GM12878 (cell line): ENCODE results near the gene GREB1. TPM values are rescaled to one million over a fixed set of nuclear protein-coding genes. Genes with fewer than 3 reads are reported as not detected.

Experiments used
- ATAC-seq: fragments of 200-7000 bp; cut with Tn5 transposase; 3 replicates; pipeline ENCODE4 v1.9.1; 2020; ENCODE audit warnings: mild to moderate bottlenecking, moderate library complexity
- BruUV-seq: library from RNA; stranded (reverse); fragments of 400-500 nt; replicated peaks from 2 replicates; lab custom pipeline; 2021; lab: Mats Ljungman, UMichigan
- CTCF ChIA-PET: fragments of 300-600 bp; sonication (Branson Sonifier 250); formaldehyde crosslinking; extraction: SDS; loops from one replicate; lab custom pipeline; 2021; ENCODE audit warnings: inconsistent platforms; lab: Yijun Ruan, JAX
- POLR2A ChIA-PET: fragments of 350-600 bp; formaldehyde crosslinking; extraction: SDS; loops from one replicate; lab custom pipeline; 2021; ENCODE audit warnings: inconsistent platforms; lab: Charles Lee
- RAD21 ChIA-PET: fragments of 300-600 bp; sonication (Branson Sonifier 250); formaldehyde crosslinking; loops from one replicate; lab custom pipeline; 2023; ENCODE audit warnings: antibody characterized with exemption; ENCODE audit not compliant: unreplicated experiment; lab: Charles Lee
- SMC1A ChIA-PET: fragments of 300-600 bp; sonication (Branson Sonifier 250); formaldehyde crosslinking; loops from one replicate; lab custom pipeline; 2023; ENCODE audit not compliant: unreplicated experiment, uncharacterized antibody; lab: Charles Lee
- DNase-seq: peaks from one replicate; pipeline ENCODE4 v3.0.0-alpha.2; 2011; ENCODE audit warnings: low read depth, low spot score
- FAIRE-seq: peaks from 3 replicates; lab custom pipeline; 2011; peaks lifted over from hg19 to GRCh38; lab: Jason Lieb, UNC
- H2AFZ ChIP-seq: 2 replicates; pipeline ENCODE4 v1.6.0; 2011; ENCODE audit warnings: low read depth, low read length, control low read depth; ENCODE audit not compliant: control insufficient read depth
- H3K27ac ChIP-seq: 2 replicates; pipeline ENCODE4 v1.5.1; 2011; ENCODE audit warnings: control low read depth; ENCODE audit not compliant: control insufficient read depth, insufficient read depth
- H3K27me3 ChIP-seq, 2 experiments: replicated peaks in 1 of 2; 2 replicates each; pipeline versions ENCODE4 v1.6.0 to v1.6.1; 2011; ENCODE audit warnings: low read length in 1 of 2; ENCODE audit not compliant: control insufficient read depth in 2 of 2, insufficient read depth in 2 of 2
- H3K36me3 ChIP-seq, 2 experiments: 2 replicates each; pipeline ENCODE4 v1.5.1; 2011; ENCODE audit warnings: low read length in 1 of 2; ENCODE audit not compliant: control insufficient read depth in 2 of 2, insufficient read depth in 2 of 2
- H3K4me1 ChIP-seq: 2 replicates; pipeline ENCODE4 v1.6.1; 2011; ENCODE audit warnings: mild to moderate bottlenecking, low read length, moderate library complexity, mixed read lengths; ENCODE audit not compliant: control insufficient read depth, insufficient read depth
- H3K4me2 ChIP-seq: 2 replicates; pipeline ENCODE4 v1.6.0; 2011; ENCODE audit warnings: control low read depth; ENCODE audit not compliant: control insufficient read depth, insufficient read depth
- H3K4me3 ChIP-seq: fragments of 200-600 bp; sonication (generic); 2 replicates; pipeline ENCODE4 v1.5.1; 2016
- H3K79me2 ChIP-seq: 2 replicates; pipeline ENCODE4 v1.6.0; 2011; ENCODE audit warnings: low read length; ENCODE audit not compliant: control insufficient read depth, insufficient read depth
- H3K9ac ChIP-seq: 2 replicates; pipeline ENCODE4 v1.8.0; 2011; ENCODE audit warnings: low read length, control low read depth, mixed read lengths; ENCODE audit not compliant: control insufficient read depth, insufficient read depth
- H3K9me3 ChIP-seq: replicated peaks from 3 replicates; pipeline ENCODE4 v1.5.1; 2011; ENCODE audit warnings: mild to moderate bottlenecking, low read length; ENCODE audit not compliant: control insufficient read depth, insufficient read depth
- H4K20me1 ChIP-seq: 2 replicates; pipeline ENCODE4 v1.6.0; 2011; ENCODE audit not compliant: control insufficient read depth, insufficient read depth
- CREB1 ChIP-seq: IDR thresholded peaks from 2 replicates; pipeline ENCODE4 v1.6.1; 2012; ENCODE audit warnings: low read depth, mild to moderate bottlenecking, inconsistent platforms
- EGR1 ChIP-seq, 2 experiments: IDR thresholded peaks; 1 replicate in 1 of 2; 2 replicates in 1 of 2; pipeline ENCODE4 v1.6.1; 2011 to 2012; ENCODE audit warnings: low read depth in 2 of 2, low read length in 2 of 2, borderline replicate concordance in 1 of 2, mild to moderate bottlenecking in 1 of 2, moderate library complexity in 1 of 2
- EP300 ChIP-seq, 2 experiments: fragments of 150-350 bp in 1 of 2; IDR thresholded peaks; 2 replicates each; pipeline ENCODE4 v1.6.1; 2011 to 2012; ENCODE audit warnings: low read depth in 2 of 2, low read length in 2 of 2, borderline replicate concordance in 1 of 2, improper control_type of control experiment in 1 of 2, inconsistent platforms in 1 of 2; ENCODE audit not compliant: control insufficient read depth in 1 of 2
- FOXK2 ChIP-seq: fragments of 450-650 bp; IDR thresholded peaks from 2 replicates; pipeline ENCODE4 v1.6.1; 2017; ENCODE audit warnings: mild to moderate bottlenecking, moderate library complexity
- IKZF2 ChIP-seq, 2 experiments: fragments of 450-650 bp; IDR thresholded peaks; 2 replicates each; pipeline ENCODE4 v1.6.1; 2017; ENCODE audit warnings: mild to moderate bottlenecking in 2 of 2, moderate library complexity in 2 of 2
- KDM1A ChIP-seq: fragments of 200-600 bp; sonication (generic); IDR thresholded peaks from 2 replicates; pipeline ENCODE4 v1.6.1; 2016; ENCODE audit warnings: borderline replicate concordance
- NFYA ChIP-seq: IDR thresholded peaks from 2 replicates; pipeline ENCODE4 v1.6.1; 2011; ENCODE audit warnings: low read depth, mild to moderate bottlenecking, low read length, improper control_type of control experiment, borderline replicate concordance
- NFYB ChIP-seq: IDR thresholded peaks from 2 replicates; pipeline ENCODE4 v1.6.1; 2011; ENCODE audit warnings: low read depth, mild to moderate bottlenecking, low read length, improper control_type of control experiment, moderate library complexity; ENCODE audit not compliant: insufficient read depth
- SMAD1 ChIP-seq: fragments of 450-650 bp; IDR thresholded peaks from 2 replicates; pipeline ENCODE4 v1.6.1; 2018; ENCODE audit warnings: mild to moderate bottlenecking, low read depth; ENCODE audit not compliant: partially characterized antibody
- USF1 ChIP-seq: IDR thresholded peaks from 2 replicates; pipeline ENCODE4 v1.6.1; 2011; ENCODE audit warnings: borderline replicate concordance, low read depth, mild to moderate bottlenecking, moderate library complexity, mixed read lengths, low read length; ENCODE audit not compliant: insufficient read depth; ENCODE audit errors: extremely low read length
- WGBS: methylation state at CpG from one replicate; pipeline ENCODE4 v1.1.6; 2016; ENCODE audit warnings: low lambda C conversion rate; ENCODE audit not compliant: insufficient replicate concordance, insufficient coverage; ENCODE audit errors: missing lambda C conversion rate; 5-methylcytosine and 5-hydroxymethylcytosine counted together
- in situ Hi-C: fragments of 300-500 bp; cut with MboI; formaldehyde crosslinking; loops from 9 replicates; pipeline ENCODE4 v1.14.3; 2018; ENCODE audit warnings: mixed read lengths
- intact Hi-C: fragments of 100-400 bp; cut with micrococcal nuclease; formaldehyde crosslinking; loops from one replicate; pipeline ENCODE4 v1.14.2; 2022; ENCODE audit not compliant: unreplicated experiment
- polyA plus RNA-seq, 11 experiments: library from polyadenylated mRNA; depleted of rRNA in 4 of 11; unstranded in 6 of 11; stranded (reverse) in 5 of 11; fragments of >200 nt; fragmentation: Nextera tagmentation in 4 of 11; fragmentation: Illumina TruSeq in 1 of 11; extraction: Ambion mirVana in 4 of 11; extraction: Trizol in 1 of 11; gene quantifications; 1 replicate in 1 of 11; 2 replicates in 10 of 11; pipeline versions ENCODE4 v1.2.1 to v1.2.3, GENCODE V29; 2011 to 2016; ENCODE audit warnings: inconsistent platforms in 2 of 11, missing spikeins in 2 of 11, low read depth in 1 of 11
- total RNA-seq, 4 experiments: library from RNA; depleted of rRNA in 3 of 4; stranded (reverse); fragments of >200 nt in 3 of 4; fragmentation: Illumina TruSeq in 1 of 4; extraction: Trizol in 1 of 4; gene quantifications; 2 replicates each; pipeline versions ENCODE4 v1.2.1 to v1.2.3, GENCODE V29; 2013 to 2021
- TF ChIP-seq, protein P1 (sequence below): fragments of 450-650 bp; IDR thresholded peaks from 2 replicates; pipeline ENCODE4 v1.6.1; 2016; ENCODE audit warnings: mild to moderate bottlenecking
- TF ChIP-seq, protein P2 (sequence below): fragments of 450-650 bp; formaldehyde crosslinking; IDR thresholded peaks from 2 replicates; pipeline ENCODE4 v1.5.0; 2022; ENCODE audit warnings: mild to moderate bottlenecking, missing genetic modification characterization
- TF ChIP-seq, protein P3 (sequence below): fragments of 450-650 bp; IDR thresholded peaks from 2 replicates; pipeline ENCODE4 v1.6.1; 2017; ENCODE audit warnings: mild to moderate bottlenecking, moderate library complexity

The GREB1 gene
- total and polyA plus RNA-seq, 10 of the 15 experiments (the other 5 are each of a cell fraction or from before 2014, with no cell fraction given) = 0.09 to 2.1 (median 0.37) TPM; not detected in 1

DNA sequence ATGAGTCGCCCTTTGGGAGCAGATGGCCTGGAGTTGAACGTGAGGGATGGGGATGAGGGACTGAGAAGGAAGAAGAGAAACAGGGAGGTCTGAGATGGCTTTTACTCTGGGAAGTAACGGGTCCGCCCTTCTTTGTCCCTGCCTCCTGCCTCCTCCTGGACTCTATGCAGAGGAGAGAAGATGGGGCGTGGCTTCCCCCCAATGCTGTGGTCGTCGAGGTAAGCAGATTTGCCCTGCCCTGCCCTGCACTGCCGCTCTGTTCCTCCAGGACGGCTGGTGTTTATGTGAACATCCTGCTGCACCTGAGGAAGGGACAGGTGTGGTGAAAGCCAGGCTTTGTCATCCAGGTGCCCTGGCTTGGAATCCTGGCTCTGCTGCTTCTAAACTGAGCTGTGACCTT is 149.6 kb downstream of the GREB1 start:
- ATAC-seq (no peak), DNase-seq (no peak), FAIRE-seq (no peak)
- H3K4me2 ChIP-seq = no peak overlapping the region
- ChIA-PET CTCF (interaction anchor here (0.6 to 2.8 kb wide), 7 partner anchors 10 to 101 kb away, joined by 3 to 14 read pairs (median 3); no protein-coding TSS in a partner anchor), RAD21 (no interaction called here), POLR2A (no interaction called here), SMC1A (interaction anchor here (1.6 kb wide), 1 partner anchor 99 kb away, joined by 4 read pairs; no protein-coding TSS in a partner anchor)
- no peaks in the 10 kb centered on the region for H3K9me3 ChIP-seq
- 0 out of 2 replicates have a peak, but pooled peaks cover 4% of the 10 kb centered on the region for H3K4me1 ChIP-seq
- H3K27me3 ChIP-seq = peaks cover 4 to 5% of the 10 kb centered on the region in 2 experiments; a peak in 3 of 4 replicates
- H3K9ac ChIP-seq = no peak overlapping the region
- no peak overlapping the region for H3K27ac ChIP-seq
- WGBS = 11% methylated on average over 7 of the region's 9 CpGs
- no TSS peak for BruUV-seq
- H2AFZ ChIP-seq = no peak overlapping the region
- no peaks in the 10 kb centered on the region for H4K20me1 ChIP-seq
- intact Hi-C loops (loop anchor here (2.0 kb wide), 1 partner anchor 205 kb away; no protein-coding TSS in a partner anchor), in situ Hi-C loops (no loop called here)
- H3K4me3 ChIP-seq = no peak overlapping the region
- no peaks in the 10 kb centered on the region for H3K79me2 ChIP-seq
- TF ChIP-seq NFYB (no peak), EP300 (IDR thresholded peaks at IDR 0.05; ENCODE audit: borderline replicate concordance in 1 of 2, control insufficient read depth in 1 of 2, low read depth in 2 of 2, low read length in 2 of 2) (no peak), CREB1 (no peak), FOXK2 (no peak), USF1 (no peak), EGR1 (IDR thresholded peaks at IDR 0.05; ENCODE audit: borderline replicate concordance in 1 of 2, low read depth in 2 of 2, low read length in 2 of 2) (no peak), NFYA (no peak), KDM1A (no peak), IKZF2 (IDR thresholded peaks at IDR 0.05) (no peak), SMAD1 (no peak)
- TF ChIP-seq, protein P1, sequence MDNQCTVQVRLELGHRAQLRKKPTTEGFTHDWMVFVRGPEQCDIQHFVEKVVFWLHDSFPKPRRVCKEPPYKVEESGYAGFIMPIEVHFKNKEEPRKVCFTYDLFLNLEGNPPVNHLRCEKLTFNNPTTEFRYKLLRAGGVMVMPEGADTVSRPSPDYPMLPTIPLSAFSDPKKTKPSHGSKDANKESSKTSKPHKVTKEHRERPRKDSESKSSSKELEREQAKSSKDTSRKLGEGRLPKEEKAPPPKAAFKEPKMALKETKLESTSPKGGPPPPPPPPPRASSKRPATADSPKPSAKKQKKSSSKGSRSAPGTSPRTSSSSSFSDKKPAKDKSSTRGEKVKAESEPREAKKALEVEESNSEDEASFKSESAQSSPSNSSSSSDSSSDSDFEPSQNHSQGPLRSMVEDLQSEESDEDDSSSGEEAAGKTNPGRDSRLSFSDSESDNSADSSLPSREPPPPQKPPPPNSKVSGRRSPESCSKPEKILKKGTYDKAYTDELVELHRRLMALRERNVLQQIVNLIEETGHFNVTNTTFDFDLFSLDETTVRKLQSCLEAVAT = no peak
- TF ChIP-seq, protein P2, sequence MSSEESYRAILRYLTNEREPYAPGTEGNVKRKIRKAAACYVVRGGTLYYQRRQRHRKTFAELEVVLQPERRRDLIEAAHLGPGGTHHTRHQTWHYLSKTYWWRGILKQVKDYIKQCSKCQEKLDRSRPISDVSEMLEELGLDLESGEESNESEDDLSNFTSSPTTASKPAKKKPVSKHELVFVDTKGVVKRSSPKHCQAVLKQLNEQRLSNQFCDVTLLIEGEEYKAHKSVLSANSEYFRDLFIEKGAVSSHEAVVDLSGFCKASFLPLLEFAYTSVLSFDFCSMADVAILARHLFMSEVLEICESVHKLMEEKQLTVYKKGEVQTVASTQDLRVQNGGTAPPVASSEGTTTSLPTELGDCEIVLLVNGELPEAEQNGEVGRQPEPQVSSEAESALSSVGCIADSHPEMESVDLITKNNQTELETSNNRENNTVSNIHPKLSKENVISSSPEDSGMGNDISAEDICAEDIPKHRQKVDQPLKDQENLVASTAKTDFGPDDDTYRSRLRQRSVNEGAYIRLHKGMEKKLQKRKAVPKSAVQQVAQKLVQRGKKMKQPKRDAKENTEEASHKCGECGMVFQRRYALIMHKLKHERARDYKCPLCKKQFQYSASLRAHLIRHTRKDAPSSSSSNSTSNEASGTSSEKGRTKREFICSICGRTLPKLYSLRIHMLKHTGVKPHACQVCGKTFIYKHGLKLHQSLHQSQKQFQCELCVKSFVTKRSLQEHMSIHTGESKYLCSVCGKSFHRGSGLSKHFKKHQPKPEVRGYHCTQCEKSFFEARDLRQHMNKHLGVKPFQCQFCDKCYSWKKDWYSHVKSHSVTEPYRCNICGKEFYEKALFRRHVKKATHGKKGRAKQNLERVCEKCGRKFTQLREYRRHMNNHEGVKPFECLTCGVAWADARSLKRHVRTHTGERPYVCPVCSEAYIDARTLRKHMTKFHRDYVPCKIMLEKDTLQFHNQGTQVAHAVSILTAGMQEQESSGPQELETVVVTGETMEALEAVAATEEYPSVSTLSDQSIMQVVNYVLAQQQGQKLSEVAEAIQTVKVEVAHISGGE (CRISPR knock-in tag) = no peak
- TF ChIP-seq, protein P3, sequence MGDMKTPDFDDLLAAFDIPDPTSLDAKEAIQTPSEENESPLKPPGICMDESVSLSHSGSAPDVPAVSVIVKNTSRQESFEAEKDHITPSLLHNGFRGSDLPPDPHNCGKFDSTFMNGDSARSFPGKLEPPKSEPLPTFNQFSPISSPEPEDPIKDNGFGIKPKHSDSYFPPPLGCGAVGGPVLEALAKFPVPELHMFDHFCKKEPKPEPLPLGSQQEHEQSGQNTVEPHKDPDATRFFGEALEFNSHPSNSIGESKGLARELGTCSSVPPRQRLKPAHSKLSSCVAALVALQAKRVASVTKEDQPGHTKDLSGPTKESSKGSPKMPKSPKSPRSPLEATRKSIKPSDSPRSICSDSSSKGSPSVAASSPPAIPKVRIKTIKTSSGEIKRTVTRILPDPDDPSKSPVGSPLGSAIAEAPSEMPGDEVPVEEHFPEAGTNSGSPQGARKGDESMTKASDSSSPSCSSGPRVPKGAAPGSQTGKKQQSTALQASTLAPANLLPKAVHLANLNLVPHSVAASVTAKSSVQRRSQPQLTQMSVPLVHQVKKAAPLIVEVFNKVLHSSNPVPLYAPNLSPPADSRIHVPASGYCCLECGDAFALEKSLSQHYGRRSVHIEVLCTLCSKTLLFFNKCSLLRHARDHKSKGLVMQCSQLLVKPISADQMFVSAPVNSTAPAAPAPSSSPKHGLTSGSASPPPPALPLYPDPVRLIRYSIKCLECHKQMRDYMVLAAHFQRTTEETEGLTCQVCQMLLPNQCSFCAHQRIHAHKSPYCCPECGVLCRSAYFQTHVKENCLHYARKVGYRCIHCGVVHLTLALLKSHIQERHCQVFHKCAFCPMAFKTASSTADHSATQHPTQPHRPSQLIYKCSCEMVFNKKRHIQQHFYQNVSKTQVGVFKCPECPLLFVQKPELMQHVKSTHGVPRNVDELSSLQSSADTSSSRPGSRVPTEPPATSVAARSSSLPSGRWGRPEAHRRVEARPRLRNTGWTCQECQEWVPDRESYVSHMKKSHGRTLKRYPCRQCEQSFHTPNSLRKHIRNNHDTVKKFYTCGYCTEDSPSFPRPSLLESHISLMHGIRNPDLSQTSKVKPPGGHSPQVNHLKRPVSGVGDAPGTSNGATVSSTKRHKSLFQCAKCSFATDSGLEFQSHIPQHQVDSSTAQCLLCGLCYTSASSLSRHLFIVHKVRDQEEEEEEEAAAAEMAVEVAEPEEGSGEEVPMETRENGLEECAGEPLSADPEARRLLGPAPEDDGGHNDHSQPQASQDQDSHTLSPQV = no peak
- no peaks in the 10 kb centered on the region for H3K36me3 ChIP-seq
